GM12878 (cell line): ENCODE results near the gene EPAS1.

Experiments used
- ASH2L ChIP-seq: fragments of 300-600, 200-600 bp; sonication (generic); IDR thresholded peaks from 2 replicates; pipeline ENCODE4 v1.6.1; 2017; ENCODE audit warnings: low read depth, mild to moderate bottlenecking, borderline replicate concordance
- POLR2A ChIP-seq: IDR thresholded peaks from 2 replicates; pipeline ENCODE4 v1.6.1; 2011; ENCODE audit warnings: low read depth, mild to moderate bottlenecking, low read length
- POLR2AphosphoS2 ChIP-seq: IDR thresholded peaks from 2 replicates; pipeline ENCODE4 v1.6.1; 2011; ENCODE audit warnings: low read depth, mild to moderate bottlenecking, low read length, improper control_type of control experiment, moderate library complexity
- ZSCAN29 ChIP-seq: fragments of 450-650 bp; IDR thresholded peaks from 2 replicates; pipeline ENCODE4 v1.6.1; 2017; ENCODE audit warnings: mild to moderate bottlenecking, moderate library complexity

- TF ChIP-seq ZSCAN29 (no peak), POLR2AphosphoS2 (no peak), ASH2L (no peak), POLR2A (no peak)
These were observed 28.1 kb downstream of the EPAS1 start for GRCh38 chr2:46325182-46325928.
